Right lobe of liver (tissue), 6 donors: ENCODE data around the gene PRPS2. TPM values are rescaled to one million over a fixed set of nuclear protein-coding genes. Genes with fewer than 3 reads are reported as not detected.

Experiments
- ATAC-seq, 4 donors: fragments of 200-7000 bp; cut with Tn5 transposase; one replicate each; pipeline ENCODE4 v1.9.1; 2020; ENCODE audit warnings: mild to moderate bottlenecking in 4 of 4, moderate library complexity in 4 of 4
- DNase-seq, 3 donors: peaks; one replicate each; pipeline ENCODE4 v3.0.0-alpha.2; 2020
- H3K27ac ChIP-seq, 3 donors: fragments of 200-600 bp; one replicate each; pipeline ENCODE4 v1.8.0; 2022
- H3K27me3 ChIP-seq, 2 donors: fragments of 200-600 bp; one replicate each; pipeline ENCODE4 v1.8.0; 2022
- H3K36me3 ChIP-seq, 4 donors: fragments of 200-600 bp; sonication (generic) in 1 of 4; one replicate each; pipeline versions ENCODE4 v1.5.1 to v1.8.0; 2017 to 2022; ENCODE audit warnings: control low read depth in 1 of 4
- H3K4me1 ChIP-seq, 4 donors: fragments of 200-600 bp; sonication (generic) in 1 of 4; one replicate each; pipeline versions ENCODE4 v1.5.1 to v1.8.0; 2017 to 2022; ENCODE audit warnings: control low read depth in 1 of 4
- H3K4me3 ChIP-seq, 3 donors: fragments of 200-600 bp; one replicate each; pipeline ENCODE4 v1.8.0; 2022
- H3K9me3 ChIP-seq, 4 donors: fragments of 200-600 bp; sonication (generic) in 1 of 4; one replicate each; pipeline versions ENCODE4 v1.5.1 to v1.8.0; 2017 to 2022; ENCODE audit warnings: control low read depth in 1 of 4
- POLR2A ChIP-seq: fragments of 450-650 bp; IDR thresholded peaks from one replicate; pipeline ENCODE4 v1.6.1; 2017; ENCODE audit warnings: antibody characterized with exemption, mild to moderate bottlenecking
- WGBS: methylation state at CpG from one replicate; pipeline ENCODE4 v1.1.6; 2018; ENCODE audit warnings: low coverage, low lambda C conversion rate; ENCODE audit not compliant: insufficient coverage; ENCODE audit errors: missing lambda C conversion rate; 5-methylcytosine and 5-hydroxymethylcytosine counted together
- intact Hi-C, 2 donors: fragments of 100-400 bp; cut with DNase I; formaldehyde crosslinking; loops; one replicate each; pipeline versions ENCODE4 v1.11.2 to v1.14.1; 2022
- total RNA-seq, 6 experiments: library from RNA; depleted of rRNA in 2 of 6; stranded (reverse); fragments of >200 nt in 2 of 6; fragmentation: NEBNext Ultra II Directional in 3 of 6; extraction: Animal tissue kit (Norgen Biotek cat#: 25700) in 3 of 6; gene quantifications; one replicate each; pipeline versions ENCODE4 v1.1.0 to v1.2.4, GENCODE V29; 2016 to 2023
- TF ChIP-seq, protein P1 (sequence below), 4 donors: fragments of 200-600 bp in 3 of 4; fragments of 450-650 bp in 1 of 4; IDR thresholded peaks; one replicate each; pipeline versions ENCODE4 v1.5.1 to v1.8.0; 2016 to 2022; ENCODE audit warnings: antibody characterized with exemption in 4 of 4, mild to moderate bottlenecking in 2 of 4
- donor health status: DM: no; HTN: yes; CAD: no.
- donor health status: DM: no; HTN: no; CAD: no.
- donor health status: DM: no; HTN: no; CAD: no.
- donor health status: DM: no; HTN: yes; CAD: no.
- donor health status: DM: no; HTN: yes; CAD: no.

The PRPS2 gene
- total RNA-seq, 6 experiments from 2014 or later, result 13.9 to 17.9 (median 15.0) TPM

DNA sequence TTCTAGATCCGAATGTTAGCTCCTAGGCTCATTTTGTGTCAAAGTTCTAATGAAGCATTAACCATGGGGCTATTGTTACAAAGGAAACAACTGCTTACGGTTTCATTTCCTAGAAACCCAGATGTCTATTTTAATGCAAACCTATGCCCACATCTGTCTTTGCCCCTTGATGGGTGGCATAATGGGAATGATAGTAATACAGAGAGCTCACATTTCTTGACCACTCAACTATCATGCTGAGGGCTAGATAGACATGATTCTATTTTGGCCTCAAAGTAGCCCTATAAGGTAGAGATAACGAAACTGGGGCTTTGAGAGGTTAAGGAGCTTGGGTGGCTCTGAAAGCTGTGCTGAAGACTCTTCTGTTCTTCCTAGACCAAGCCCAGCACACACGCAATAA lies 77.5 kb downstream of the PRPS2 start:
- Histone ChIP-seq H3K4me1 (no peaks in the 10 kb centered on the region), H3K4me3 (no peak overlapping the region), H3K9me3 (no peaks in the 10 kb centered on the region), H3K36me3 (no peaks in the 10 kb centered on the region), H3K27ac (no peak overlapping the region), H3K27me3 (peaks cover 0 to 2% of the 10 kb centered on the region in 2 donors)
- no peak for ATAC-seq
- DNase-seq, result no peak
- no peak for TF ChIP-seq POLR2A
- TF ChIP-seq, protein P1, sequence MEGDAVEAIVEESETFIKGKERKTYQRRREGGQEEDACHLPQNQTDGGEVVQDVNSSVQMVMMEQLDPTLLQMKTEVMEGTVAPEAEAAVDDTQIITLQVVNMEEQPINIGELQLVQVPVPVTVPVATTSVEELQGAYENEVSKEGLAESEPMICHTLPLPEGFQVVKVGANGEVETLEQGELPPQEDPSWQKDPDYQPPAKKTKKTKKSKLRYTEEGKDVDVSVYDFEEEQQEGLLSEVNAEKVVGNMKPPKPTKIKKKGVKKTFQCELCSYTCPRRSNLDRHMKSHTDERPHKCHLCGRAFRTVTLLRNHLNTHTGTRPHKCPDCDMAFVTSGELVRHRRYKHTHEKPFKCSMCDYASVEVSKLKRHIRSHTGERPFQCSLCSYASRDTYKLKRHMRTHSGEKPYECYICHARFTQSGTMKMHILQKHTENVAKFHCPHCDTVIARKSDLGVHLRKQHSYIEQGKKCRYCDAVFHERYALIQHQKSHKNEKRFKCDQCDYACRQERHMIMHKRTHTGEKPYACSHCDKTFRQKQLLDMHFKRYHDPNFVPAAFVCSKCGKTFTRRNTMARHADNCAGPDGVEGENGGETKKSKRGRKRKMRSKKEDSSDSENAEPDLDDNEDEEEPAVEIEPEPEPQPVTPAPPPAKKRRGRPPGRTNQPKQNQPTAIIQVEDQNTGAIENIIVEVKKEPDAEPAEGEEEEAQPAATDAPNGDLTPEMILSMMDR (IDR thresholded peaks at IDR 0.05), result no peak
- intact Hi-C loops, result no loop called here
- WGBS, result 59% methylated on average over 4 of the region's 4 CpGs

DNA sequence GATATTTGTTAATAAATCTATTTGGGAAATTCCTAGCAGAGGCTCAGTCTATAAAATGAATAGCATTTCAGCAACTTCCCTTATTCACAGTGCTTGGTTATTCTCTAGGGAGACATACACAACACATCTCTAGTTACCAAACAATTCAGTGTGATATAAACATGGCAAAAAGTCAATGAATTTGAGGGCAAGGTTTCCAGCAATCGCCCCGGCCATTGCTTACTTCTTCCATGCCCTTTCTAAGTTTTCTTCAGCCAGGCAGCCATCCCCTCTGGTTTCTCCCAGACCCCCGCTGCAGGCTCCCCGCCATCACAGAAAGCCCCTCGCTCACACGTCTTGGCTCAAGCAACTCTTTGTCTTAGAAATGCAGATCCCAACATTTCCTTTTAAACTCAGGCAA lies 80.0 kb downstream of the PRPS2 start:
- no peaks in the 10 kb centered on the region for H3K4me1 ChIP-seq
- peaks cover 0 to 3% of the 10 kb centered on the region in 2 donors for H3K27me3 ChIP-seq
- 56% methylated on average over 6 of the region's 6 CpGs for WGBS
- ATAC-seq (no peak), DNase-seq (no peak)
- no peak overlapping the region for H3K4me3 ChIP-seq
- no peaks in the 10 kb centered on the region for H3K36me3 ChIP-seq
- no peaks in the 10 kb centered on the region for H3K9me3 ChIP-seq
- intact Hi-C loops, result no loop called here
- H3K27ac ChIP-seq, result no peak overlapping the region
- no peak for TF ChIP-seq POLR2A
- TF ChIP-seq, protein P1 (IDR thresholded peaks at IDR 0.05), result no peak

DNA sequence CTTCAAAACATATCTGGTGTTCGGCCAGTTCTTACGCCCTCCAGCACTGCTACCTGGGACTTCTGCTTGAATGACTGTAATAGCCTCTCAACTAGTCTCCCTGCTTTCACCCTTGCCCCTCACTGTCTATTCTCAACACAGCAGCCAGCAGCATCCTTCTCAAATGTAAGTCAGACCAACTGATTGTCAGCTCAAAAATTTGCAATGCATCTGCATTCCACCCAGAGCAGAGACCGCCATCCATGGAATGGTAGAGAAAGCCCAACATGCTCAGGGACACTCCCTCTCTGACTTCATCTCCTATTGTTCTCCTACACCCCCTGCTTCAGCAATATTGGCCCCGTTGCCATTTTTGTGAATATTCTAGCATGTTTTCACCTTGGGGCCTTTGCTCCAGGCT lies 81.5 kb downstream of the PRPS2 start:
- WGBS, result 63% methylated on average over 4 of the region's 4 CpGs
- Histone ChIP-seq H3K27me3 (peaks cover 0 to 3% of the 10 kb centered on the region in 2 donors), H3K36me3 (no peaks in the 10 kb centered on the region), H3K4me3 (no peak overlapping the region), H3K4me1 (no peaks in the 10 kb centered on the region), H3K9me3 (no peaks in the 10 kb centered on the region), H3K27ac (no peak overlapping the region)
- ATAC-seq (no peak), DNase-seq (no peak)
- intact Hi-C loops, result no loop called here
- TF ChIP-seq, protein P1 (IDR thresholded peaks at IDR 0.05), result no peak
- TF ChIP-seq POLR2A, result no peak

Other genes starting within 250 kb of the PRPS2 start
- under 1 TPM; 0.10 to 0.58 (median 0.15) TPM for gene TLR7, start 75.7 kb downstream of the PRPS2 start, total RNA-seq
- gene TLR8, start 115.2 kb downstream of the PRPS2 start, total RNA-seq, result 1 to 10 TPM in 4 of 6 experiments, under 1 TPM in 2; 0.37 to 2.2 (median 1.4) TPM
- 1,000 to 10,000 TPM in 1 of 6 experiments, 100 to 1,000 TPM in 5; 348 to 1,121 (median 708) TPM for gene TMSB4X, start 183.7 kb downstream of the PRPS2 start, total RNA-seq